DOHH2 (cell line): ENCODE results near the gene TP63.

Experiments used
- H3F3A ChIP-seq: fragments of 200-600 bp; sonication (generic), shearing (Covaris generic); 2 replicates; pipeline ENCODE4 v1.6.0; 2016; ENCODE audit warnings: antibody characterized with exemption, mild to moderate bottlenecking; ENCODE audit not compliant: control insufficient read depth, insufficient read depth
- H3K27ac ChIP-seq: fragments of 200-600 bp; sonication (generic); 2 replicates; pipeline ENCODE4 v1.5.1; 2014; ENCODE audit warnings: low read depth, mild to moderate bottlenecking, low read length, moderate library complexity
- H3K27me3 ChIP-seq: fragments of 200-600 bp; sonication (generic); 2 replicates; pipeline ENCODE4 v1.6.1; 2014; ENCODE audit warnings: mild to moderate bottlenecking, low read length, mixed read lengths; ENCODE audit not compliant: control insufficient read depth
- H3K36me3 ChIP-seq: fragments of 200-600 bp; sonication (generic); 2 replicates; pipeline ENCODE4 v1.6.1; 2014; ENCODE audit warnings: mild to moderate bottlenecking, low read length, moderate library complexity, mixed read lengths; ENCODE audit not compliant: control insufficient read depth
- H3K4me1 ChIP-seq: fragments of 200-600 bp; sonication (generic); 2 replicates; pipeline ENCODE4 v1.6.1; 2014; ENCODE audit warnings: mild to moderate bottlenecking, low read length, mixed read lengths; ENCODE audit not compliant: control insufficient read depth
- H3K4me2 ChIP-seq: fragments of 200-600 bp; sonication (generic); 2 replicates; pipeline ENCODE4 v1.6.0; 2014; ENCODE audit warnings: mild to moderate bottlenecking, low read length, moderate library complexity
- H3K4me3 ChIP-seq: fragments of 200-600 bp; sonication (generic); 2 replicates; pipeline ENCODE4 v1.5.1; 2014; ENCODE audit warnings: mild to moderate bottlenecking, low read length, mixed read lengths
- H3K79me2 ChIP-seq: fragments of 200-600 bp; sonication (generic); 2 replicates; pipeline ENCODE4 v1.6.1; 2014; ENCODE audit warnings: mild to moderate bottlenecking, low read length, mixed read lengths; ENCODE audit not compliant: control insufficient read depth
- H3K9me2 ChIP-seq: fragments of 200-600 bp; sonication (generic); replicated peaks from 2 replicates; pipeline ENCODE4 v1.6.1; 2014; ENCODE audit warnings: mild to moderate bottlenecking, low read length, mixed read lengths; ENCODE audit not compliant: control insufficient read depth
- H3K9me3 ChIP-seq: fragments of 200-600 bp; sonication (generic); 2 replicates; pipeline ENCODE4 v1.6.1; 2014; ENCODE audit warnings: antibody characterized with exemption, low read length, mixed read lengths; ENCODE audit not compliant: control insufficient read depth, insufficient read depth
- H4K20me1 ChIP-seq: fragments of 200-600 bp; sonication (generic); 2 replicates; pipeline ENCODE4 v1.6.0; 2014; ENCODE audit warnings: low read depth, mild to moderate bottlenecking, antibody characterized with exemption, low read length, moderate library complexity; ENCODE audit not compliant: control insufficient read depth, insufficient read depth
- CTCF ChIP-seq: fragments of 200-600 bp; sonication (generic); IDR thresholded peaks from one replicate; pipeline ENCODE4 v1.5.1; 2014; ENCODE audit warnings: antibody characterized with exemption, mild to moderate bottlenecking, low read depth, low read length; ENCODE audit not compliant: poor library complexity, severe bottlenecking
- EZH2phosphoT487 ChIP-seq: fragments of 200-600 bp; sonication (generic); IDR thresholded peaks from 2 replicates; pipeline ENCODE4 v1.6.1; 2017; ENCODE audit warnings: borderline replicate concordance, mild to moderate bottlenecking, antibody characterized with exemption, low read length, moderate library complexity, mixed read lengths

The TP63 gene

DNA sequence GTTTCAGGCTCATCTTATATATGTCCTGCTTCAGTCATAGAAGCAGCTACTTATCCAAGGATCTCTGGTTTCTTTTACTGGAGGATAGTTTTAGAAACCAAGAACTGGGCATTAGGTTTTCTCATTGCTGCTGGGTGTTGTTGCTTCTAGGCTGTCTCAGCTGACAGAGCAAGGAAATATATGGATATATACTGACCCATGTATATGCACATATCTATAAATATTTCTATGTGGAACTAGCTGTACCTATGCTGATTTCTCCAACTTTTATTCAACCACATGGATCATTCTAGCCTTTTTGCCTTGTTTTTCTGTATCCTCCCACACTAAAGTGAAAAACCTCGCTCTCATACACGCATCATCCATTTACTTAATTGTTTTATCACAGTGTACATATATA, 64.2 kb downstream of the TP63 start:
- Histone ChIP-seq H3F3A (no peaks in the 10 kb centered on the region), H3K79me2 (no peaks in the 10 kb centered on the region), H3K4me1 (no peaks in the 10 kb centered on the region), H3K4me2 (no peak overlapping the region), H4K20me1 (no peaks in the 10 kb centered on the region), H3K27me3 (no peaks in the 10 kb centered on the region), H3K4me3 (no peak overlapping the region), H3K9me2 (no peaks in the 10 kb centered on the region), H3K9me3 (no peaks in the 10 kb centered on the region), H3K27ac (no peak overlapping the region), H3K36me3 (no peaks in the 10 kb centered on the region)
- TF ChIP-seq CTCF (no peak), EZH2phosphoT487 (no peak)

DNA sequence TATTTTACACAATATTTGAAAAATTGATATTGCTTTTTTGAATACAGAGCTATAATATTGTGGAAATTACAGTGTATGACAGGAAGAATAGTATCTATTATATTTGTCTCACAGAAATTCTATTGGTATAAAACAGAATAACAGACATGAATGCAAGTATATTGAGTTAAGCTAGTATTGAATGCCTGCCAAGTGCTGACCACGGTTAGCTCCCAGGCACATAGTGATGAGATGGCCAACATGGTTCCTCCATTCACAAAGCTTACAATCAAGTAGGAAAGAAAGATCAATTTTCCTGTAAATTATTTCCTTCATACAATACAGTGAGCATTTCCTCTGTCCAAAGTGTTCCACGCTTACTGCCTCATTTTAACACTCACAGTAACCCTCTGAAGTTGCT, 67.6 kb downstream of the TP63 start:
- no peaks in the 10 kb centered on the region for H3K9me3 ChIP-seq
- no peaks in the 10 kb centered on the region for H3K36me3 ChIP-seq
- H3K9me2 ChIP-seq: no peaks in the 10 kb centered on the region
- no peaks in the 10 kb centered on the region for H3K79me2 ChIP-seq
- no peak overlapping the region for H3K4me2 ChIP-seq
- no peak overlapping the region for H3K27ac ChIP-seq
- no peaks in the 10 kb centered on the region for H3K27me3 ChIP-seq
- no peak overlapping the region for H3K4me3 ChIP-seq
- H3F3A ChIP-seq: no peaks in the 10 kb centered on the region
- H4K20me1 ChIP-seq: no peaks in the 10 kb centered on the region
- H3K4me1 ChIP-seq: no peaks in the 10 kb centered on the region
- TF ChIP-seq CTCF: no peak
- TF ChIP-seq EZH2phosphoT487: no peak

GRCh38 chr3:189699885-189700284, 68.7 kb downstream of the TP63 start:
- no peak overlapping the region for H3K4me2 ChIP-seq
- TF ChIP-seq EZH2phosphoT487 (no peak), CTCF (no peak)

DNA sequence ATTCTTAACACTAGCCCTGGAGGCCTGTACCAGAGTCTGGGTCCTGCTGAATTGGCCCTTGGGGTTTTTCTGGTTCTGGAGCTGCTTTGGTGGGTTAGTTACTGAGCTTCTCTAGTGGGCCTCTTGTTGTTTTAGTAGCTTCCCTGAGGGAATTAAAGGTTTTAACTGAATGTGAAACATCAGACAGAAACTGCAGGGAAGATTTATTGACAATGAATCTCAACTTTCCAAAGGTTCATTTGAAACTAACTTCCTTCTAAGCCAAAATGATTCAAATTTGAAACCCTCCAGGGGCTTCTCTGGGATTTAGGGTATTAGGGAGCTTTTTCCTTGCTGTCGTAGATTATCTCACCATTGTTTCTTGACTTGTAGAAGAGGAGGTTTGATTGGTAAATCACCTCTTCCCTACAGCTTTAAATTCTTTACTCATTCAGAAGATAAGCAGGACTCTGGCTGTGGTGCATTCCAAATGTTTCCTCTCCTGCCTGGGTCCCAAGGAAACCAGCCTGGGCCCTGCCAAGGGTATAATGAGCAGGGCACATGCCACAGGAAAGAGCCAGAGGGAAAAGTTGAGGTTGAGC, 71.0 kb downstream of the TP63 start:
- no peaks in the 10 kb centered on the region for H3K9me2 ChIP-seq
- H4K20me1 ChIP-seq: no peaks in the 10 kb centered on the region
- H3F3A ChIP-seq: no peaks in the 10 kb centered on the region
- no peaks in the 10 kb centered on the region for H3K79me2 ChIP-seq
- no peak overlapping the region for H3K4me3 ChIP-seq
- H3K27me3 ChIP-seq: no peaks in the 10 kb centered on the region
- H3K4me2 ChIP-seq: no peak overlapping the region
- H3K27ac ChIP-seq: no peak overlapping the region
- H3K9me3 ChIP-seq: no peaks in the 10 kb centered on the region
- H3K4me1 ChIP-seq: no peaks in the 10 kb centered on the region
- no peaks in the 10 kb centered on the region for H3K36me3 ChIP-seq
- TF ChIP-seq EZH2phosphoT487 (no peak), CTCF (no peak)

More at GRCh38 chr3:189699885-189700284, 68.7 kb downstream of the TP63 start:
- Histone ChIP-seq H3K9me2 (no peaks in the 10 kb centered on the region), H3K79me2 (no peaks in the 10 kb centered on the region), H4K20me1 (no peaks in the 10 kb centered on the region), H3K27me3 (no peaks in the 10 kb centered on the region), H3K9me3 (no peaks in the 10 kb centered on the region), H3F3A (no peaks in the 10 kb centered on the region), H3K4me1 (no peaks in the 10 kb centered on the region), H3K27ac (no peak overlapping the region), H3K4me3 (no peak overlapping the region), H3K36me3 (no peaks in the 10 kb centered on the region)
